ENCODE results near the gene ZNF318. TPM values are rescaled to one million over a fixed set of nuclear protein-coding genes. Genes with fewer than 3 reads are reported as not detected.
A peak's percentile ranks its signal among the peaks of the same experiment; 100 is the strongest.
"Not testable (repeated sequence)": the region's sequence is repeated elsewhere in the genome, so short reads cannot be mapped to it uniquely, and the experiment has no call there.

Gene ZNF318
- total and polyA plus RNA-seq, 5 donors = 4.6 to 14.0 (median 11.4) TPM

DNA sequence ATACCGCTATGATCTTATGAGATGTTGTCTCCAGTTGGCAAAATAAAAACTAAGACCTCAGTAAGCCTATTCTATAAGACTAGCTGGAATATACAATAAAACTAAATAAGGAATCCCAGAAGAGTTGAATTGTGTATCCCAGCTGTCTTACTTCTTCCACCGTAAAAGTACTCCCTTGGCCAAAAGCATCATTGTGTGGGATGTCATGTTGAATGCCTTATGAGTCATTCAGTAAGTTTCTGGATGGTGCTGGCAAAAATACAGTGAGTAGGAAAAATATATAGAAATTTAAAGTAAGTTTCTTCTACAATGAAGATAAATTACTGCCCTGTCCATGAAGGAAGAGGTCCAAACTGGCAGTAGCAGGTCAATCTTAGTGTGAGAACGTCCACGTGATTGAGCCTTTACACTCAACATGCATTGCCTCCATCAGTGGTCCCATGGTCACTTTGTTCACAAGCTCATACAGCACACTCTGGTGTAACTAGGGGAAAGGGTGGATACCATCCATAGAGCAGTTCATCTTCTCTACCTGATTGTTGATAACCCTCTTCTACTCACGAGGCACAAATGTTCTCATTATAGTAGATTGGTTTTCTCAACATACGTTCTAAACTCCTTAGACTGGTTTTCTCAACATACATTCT, 13.7 kb upstream of the ZNF318 start:
- intact Hi-C loops (cut with DNase I) = loop anchor here in 2 of 4 donors (5.0 to 10.0 kb wide), 2 partner anchors 122 to 124 kb away; no protein-coding TSS in a partner anchor
- H3K27ac ChIP-seq (ENCODE audit: low read length) = no peak overlapping the region
- ATAC-seq (no peak), DNase-seq (no peak)
- no peaks in the 10 kb centered on the region for H3K4me1 ChIP-seq (ENCODE audit: control insufficient read depth, insufficient read depth, low read length)
- no peaks in the 10 kb centered on the region for H3K9me3 ChIP-seq (ENCODE audit: control insufficient read depth, low read length)
- 70% methylated on average over 6 of the region's 6 CpGs for WGBS
- no peaks in the 10 kb centered on the region for H3K27me3 ChIP-seq (ENCODE audit: control insufficient read depth, insufficient read depth)
- no peak overlapping the region for H3K4me3 ChIP-seq (ENCODE audit: low read length)

DNA sequence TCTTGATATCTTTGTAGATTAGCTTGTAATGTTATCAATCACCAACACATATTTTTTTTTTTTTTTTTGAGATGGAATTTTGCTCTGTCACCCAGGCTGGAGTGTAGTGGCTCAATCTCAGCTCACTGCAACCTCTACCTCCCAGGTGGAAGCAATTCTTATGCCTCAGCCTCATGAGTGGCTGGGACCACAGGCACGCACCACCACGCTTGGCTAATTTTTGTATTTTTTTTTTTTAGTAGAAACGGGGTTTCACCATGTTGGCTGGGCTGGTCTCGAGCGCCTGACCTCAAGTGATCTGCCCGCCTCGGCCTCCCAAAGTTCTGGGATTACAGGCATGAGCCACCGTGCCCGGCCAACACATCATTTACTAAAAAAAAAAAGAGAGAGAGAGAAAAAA, 11.4 kb upstream of the ZNF318 start:
- ATAC-seq; H3K4me1 ChIP-seq (ENCODE audit: control insufficient read depth, insufficient read depth, low read length); DNase-seq; H3K27me3 ChIP-seq (ENCODE audit: control insufficient read depth, insufficient read depth); H3K9me3 ChIP-seq (ENCODE audit: control insufficient read depth, low read length); H3K27ac ChIP-seq (ENCODE audit: low read length); H3K4me3 ChIP-seq (ENCODE audit: low read length): not testable (repeated sequence)
- 91% methylated on average over 9 of the region's 9 CpGs for WGBS
- intact Hi-C loops (cut with DNase I) = loop anchor here in 2 of 4 donors (5.0 to 10.0 kb wide), 2 partner anchors 124 to 126 kb away; no protein-coding TSS in a partner anchor

DNA sequence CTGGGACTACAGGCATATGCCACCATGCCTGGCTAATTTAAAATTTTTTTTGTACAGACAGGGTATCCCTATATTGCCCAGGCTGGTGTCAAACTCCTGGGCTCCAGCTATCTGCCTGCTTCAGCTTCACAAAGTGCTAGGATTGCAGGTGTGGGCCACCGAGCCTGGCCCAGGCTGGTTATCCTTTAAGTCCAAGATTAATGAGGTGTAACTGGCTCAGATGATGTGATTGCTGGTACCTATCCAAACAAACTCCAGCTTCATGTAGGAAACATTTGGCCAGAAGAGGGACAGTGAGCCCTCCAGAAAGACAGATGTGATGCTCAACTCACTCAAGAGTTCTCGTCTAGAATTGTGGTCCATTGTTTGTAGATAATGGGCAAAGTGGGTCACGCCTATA, 9.2 kb upstream of the ZNF318 start:
- no peak for DNase-seq
- intact Hi-C loops (cut with DNase I) = no loop called here
- H3K4me1 ChIP-seq (ENCODE audit: control insufficient read depth, insufficient read depth, low read length) = no peaks in the 10 kb centered on the region
- H3K27ac ChIP-seq (ENCODE audit: low read length) = no peak overlapping the region
- no peak for ATAC-seq
- no peak overlapping the region for H3K4me3 ChIP-seq (ENCODE audit: low read length)
- H3K9me3 ChIP-seq (ENCODE audit: control insufficient read depth, low read length) = no peaks in the 10 kb centered on the region
- no peaks in the 10 kb centered on the region for H3K27me3 ChIP-seq (ENCODE audit: control insufficient read depth, insufficient read depth)
- WGBS = 56% methylated on average over 3 of the region's 3 CpGs

DNA sequence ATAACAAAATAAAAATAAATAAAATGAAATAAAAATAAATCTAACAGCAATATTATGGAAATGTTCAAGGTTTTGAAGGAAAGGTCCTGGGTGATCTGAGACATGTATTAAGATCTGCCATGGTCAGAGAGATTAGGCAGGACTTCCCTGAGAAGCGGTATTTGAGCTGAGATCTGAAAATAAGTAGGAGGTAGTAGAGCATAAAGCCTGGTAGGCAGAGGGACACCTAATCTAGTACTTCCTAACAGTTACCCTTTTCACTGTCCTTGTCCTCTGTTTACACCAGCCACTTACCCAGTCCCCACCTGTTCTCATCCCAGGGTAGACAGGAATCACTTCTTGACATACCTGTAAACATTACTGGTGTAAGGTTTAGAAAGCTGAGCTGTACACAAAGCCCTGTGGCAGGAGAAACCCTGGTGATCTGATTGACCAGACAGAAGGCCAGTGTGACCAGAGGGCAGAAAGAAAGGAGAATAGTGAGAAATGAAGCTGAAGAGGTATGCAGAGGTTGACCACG, 8.3 kb upstream of the ZNF318 start:
- no peaks in the 10 kb centered on the region for H3K27me3 ChIP-seq (ENCODE audit: control insufficient read depth, insufficient read depth)
- 85% methylated on average over 2 of the region's 2 CpGs for WGBS

DNA sequence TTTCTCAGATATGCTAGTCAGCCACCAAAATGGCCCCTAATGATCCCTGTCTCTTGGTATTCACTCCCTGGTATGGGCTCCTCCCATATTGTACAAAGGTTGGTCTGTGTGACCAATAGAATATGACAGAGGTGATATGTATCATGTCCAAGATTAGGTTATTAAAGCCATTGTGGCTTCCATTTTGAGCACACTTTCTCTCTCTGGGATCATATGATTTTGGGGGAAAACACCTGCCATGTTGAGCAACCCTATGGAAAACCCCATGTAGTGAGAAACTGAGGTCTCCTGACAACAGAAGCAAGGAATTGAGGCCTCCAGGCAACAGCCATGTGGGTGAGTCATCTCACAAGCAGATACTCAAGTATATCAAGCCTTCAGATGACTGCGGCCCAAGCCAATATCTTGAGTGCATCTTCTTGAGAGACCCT, 7.1 kb upstream of the ZNF318 start:
- H3K4me3 ChIP-seq (ENCODE audit: low read length) = no peak overlapping the region
- WGBS = 90% methylated on average over 1 of the region's 1 CpG
- intact Hi-C loops (cut with DNase I) = no loop called here
- no peak overlapping the region for H3K27ac ChIP-seq (ENCODE audit: low read length)
- ATAC-seq = no peak
- no peaks in the 10 kb centered on the region for H3K9me3 ChIP-seq (ENCODE audit: control insufficient read depth, low read length)
- no peaks in the 10 kb centered on the region for H3K4me1 ChIP-seq (ENCODE audit: control insufficient read depth, insufficient read depth, low read length)
- no peaks in the 10 kb centered on the region for H3K27me3 ChIP-seq (ENCODE audit: control insufficient read depth, insufficient read depth)
- no peak for DNase-seq

More for the DNA sequence above, 8.3 kb upstream of the ZNF318 start:
- DNase-seq = no peak
- H3K4me3 ChIP-seq (ENCODE audit: low read length) = no peak overlapping the region
- no peaks in the 10 kb centered on the region for H3K4me1 ChIP-seq (ENCODE audit: control insufficient read depth, insufficient read depth, low read length)
- ATAC-seq = no peak
- no peaks in the 10 kb centered on the region for H3K9me3 ChIP-seq (ENCODE audit: control insufficient read depth, low read length)
- H3K27ac ChIP-seq (ENCODE audit: low read length) = no peak overlapping the region
- intact Hi-C loops (cut with DNase I) = no loop called here

DNA sequence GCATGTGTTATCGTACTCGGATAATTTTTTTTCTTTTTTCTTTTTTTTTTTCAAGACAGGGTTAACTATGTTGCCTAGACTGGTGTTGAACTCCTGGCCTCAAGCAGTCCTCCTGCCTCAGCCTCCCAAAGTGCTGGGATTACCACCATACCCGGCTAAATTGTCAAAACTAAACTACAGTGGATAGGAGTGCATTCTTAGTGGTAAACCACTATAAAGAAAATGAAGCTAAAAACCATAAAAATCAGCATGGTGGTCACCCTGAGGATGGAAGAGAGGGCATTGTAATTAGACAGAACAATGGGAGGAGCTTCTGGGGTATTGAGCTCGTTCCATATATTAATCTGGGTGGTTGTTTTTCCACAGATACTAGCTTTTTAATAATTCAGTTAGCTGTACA, 6.2 kb upstream of the ZNF318 start:
- DNase-seq (no peak), ATAC-seq (no peak)
- intact Hi-C loops (cut with DNase I) = no loop called here
- no peaks in the 10 kb centered on the region for H3K27me3 ChIP-seq (ENCODE audit: control insufficient read depth, insufficient read depth)
- no peaks in the 10 kb centered on the region for H3K9me3 ChIP-seq (ENCODE audit: control insufficient read depth, low read length)
- H3K4me1 ChIP-seq (ENCODE audit: control insufficient read depth, insufficient read depth, low read length) = no peaks in the 10 kb centered on the region
- no peak overlapping the region for H3K27ac ChIP-seq (ENCODE audit: low read length)
- 85% methylated on average over 4 of the region's 4 CpGs for WGBS
- H3K4me3 ChIP-seq (ENCODE audit: low read length) = no peak overlapping the region

DNA sequence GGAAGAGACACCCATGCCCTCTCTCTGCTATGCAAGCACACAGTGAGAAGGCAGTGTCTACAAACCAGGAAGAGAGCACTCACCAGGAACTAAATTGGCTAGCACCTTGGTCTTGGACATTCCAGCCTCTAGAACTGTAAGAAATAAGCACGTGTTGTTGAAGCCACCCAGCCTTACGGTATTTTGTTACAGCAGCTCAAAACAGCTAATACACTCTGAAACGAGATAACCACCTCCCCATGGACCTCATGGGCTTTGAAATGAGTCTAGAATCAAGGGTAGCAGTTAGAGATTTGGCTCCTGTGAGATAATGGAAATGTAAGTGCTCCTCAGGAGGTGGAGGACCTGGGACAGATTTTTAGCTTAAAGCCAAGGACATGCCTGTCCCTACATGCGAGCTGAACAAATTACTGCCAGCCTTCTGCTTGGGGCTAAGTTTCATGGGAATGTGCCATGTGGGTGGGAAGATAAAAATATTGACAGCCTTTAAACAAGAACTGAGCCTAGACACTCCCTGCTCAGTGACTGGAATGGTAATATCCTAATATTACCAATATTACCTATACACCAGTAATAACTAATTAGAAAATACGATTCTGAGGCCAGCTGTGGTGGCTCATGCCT, 3.9 kb upstream of the ZNF318 start:
- H3K27ac ChIP-seq (ENCODE audit: low read length) = no peak overlapping the region
- H3K4me3 ChIP-seq (ENCODE audit: low read length) = no peak overlapping the region
- intact Hi-C loops (cut with DNase I) = no loop called here
- no peak for DNase-seq
- no peaks in the 10 kb centered on the region for H3K27me3 ChIP-seq (ENCODE audit: control insufficient read depth, insufficient read depth)
- ATAC-seq = no peak
- no peaks in the 10 kb centered on the region for H3K4me1 ChIP-seq (ENCODE audit: control insufficient read depth, insufficient read depth, low read length)
- 79% methylated on average over 5 of the region's 5 CpGs for WGBS
- H3K9me3 ChIP-seq (ENCODE audit: control insufficient read depth, low read length) = no peaks in the 10 kb centered on the region

DNA sequence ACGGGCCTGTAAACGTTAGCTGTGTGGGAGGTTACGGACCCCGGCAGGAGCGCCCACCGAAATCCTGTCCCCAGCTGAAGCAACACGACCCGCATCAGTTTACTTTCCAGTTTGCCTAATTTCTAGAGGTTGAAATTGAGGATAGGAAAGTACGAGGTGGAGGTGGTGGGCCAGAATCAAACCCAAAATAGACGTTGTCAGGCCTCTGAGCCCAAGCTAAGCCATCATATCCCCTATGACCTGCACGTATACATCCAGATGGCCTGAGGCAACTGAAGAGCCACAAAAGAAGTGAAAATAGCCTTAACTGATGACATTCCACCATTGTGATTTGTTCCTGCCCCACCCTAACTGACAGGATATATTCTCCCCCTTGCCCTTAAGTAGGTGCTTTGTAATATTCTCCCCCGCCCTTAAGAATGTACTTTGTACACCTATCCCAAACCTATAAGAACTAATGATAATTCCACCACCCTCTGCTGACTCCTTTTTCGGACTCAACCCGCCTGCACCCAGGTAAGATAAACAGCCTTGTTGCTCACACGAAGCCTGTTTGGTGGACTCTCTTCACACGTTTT, 645 bp upstream of the ZNF318 start:
- WGBS = 46% methylated on average over 16 of the region's 16 CpGs
- ATAC-seq; H3K4me1 ChIP-seq (ENCODE audit: control insufficient read depth, insufficient read depth, low read length); DNase-seq; H3K9me3 ChIP-seq (ENCODE audit: control insufficient read depth, low read length); intact Hi-C loops (cut with DNase I); H3K27me3 ChIP-seq (ENCODE audit: control insufficient read depth, insufficient read depth): not testable (repeated sequence)
- H3K4me3 ChIP-seq (ENCODE audit: low read length) = peak overlapping the region; percentile 69
- H3K27ac ChIP-seq (ENCODE audit: low read length) = peak overlapping the region; percentile 78

DNA sequence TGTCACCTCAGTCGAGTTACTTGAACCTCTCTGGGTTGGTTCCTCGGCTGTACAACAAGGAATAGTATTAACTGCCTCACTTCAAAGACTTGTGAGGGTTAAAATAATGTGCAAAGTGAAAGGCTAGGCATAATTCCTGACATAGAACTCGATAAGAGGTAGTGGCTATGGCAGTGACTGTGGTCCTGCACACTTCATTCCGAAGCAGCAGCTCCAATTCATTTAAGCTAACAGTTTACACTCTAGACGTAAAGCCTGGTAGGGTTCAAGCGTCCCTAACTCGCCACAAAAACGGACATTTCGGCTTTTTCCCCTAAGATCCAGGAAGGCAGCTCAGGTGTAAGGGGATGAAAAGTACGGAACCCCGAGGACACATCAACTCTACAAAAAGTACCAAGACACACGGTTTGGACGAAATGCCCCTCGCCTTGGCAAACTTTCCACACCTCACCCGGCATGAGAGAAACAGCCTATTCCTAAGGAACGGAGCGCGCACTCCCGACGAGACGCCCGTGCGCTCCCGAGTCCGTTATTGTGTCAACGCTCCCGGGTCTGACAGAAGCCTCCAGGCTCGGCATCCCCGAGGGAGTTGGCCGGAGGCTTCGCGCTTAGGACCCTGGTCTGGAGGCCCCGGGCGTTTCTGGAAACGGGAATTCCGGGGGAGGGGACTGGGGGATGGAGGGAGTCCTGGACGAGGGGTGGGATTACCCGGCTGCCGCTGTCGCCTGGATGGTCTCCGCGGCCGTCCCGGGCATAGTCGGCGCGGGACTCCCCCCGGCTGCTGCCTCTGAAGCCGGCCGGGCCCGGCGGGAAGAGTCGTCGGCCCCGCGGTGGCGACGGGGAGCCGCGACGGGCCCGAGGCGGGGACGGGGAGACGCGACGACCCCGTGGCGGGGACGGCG, 937 bp downstream of the ZNF318 start:
- peak; percentile 11 to 30 for ATAC-seq
- H3K9me3 ChIP-seq (ENCODE audit: control insufficient read depth, low read length) = no peaks in the 10 kb centered on the region

DNA sequence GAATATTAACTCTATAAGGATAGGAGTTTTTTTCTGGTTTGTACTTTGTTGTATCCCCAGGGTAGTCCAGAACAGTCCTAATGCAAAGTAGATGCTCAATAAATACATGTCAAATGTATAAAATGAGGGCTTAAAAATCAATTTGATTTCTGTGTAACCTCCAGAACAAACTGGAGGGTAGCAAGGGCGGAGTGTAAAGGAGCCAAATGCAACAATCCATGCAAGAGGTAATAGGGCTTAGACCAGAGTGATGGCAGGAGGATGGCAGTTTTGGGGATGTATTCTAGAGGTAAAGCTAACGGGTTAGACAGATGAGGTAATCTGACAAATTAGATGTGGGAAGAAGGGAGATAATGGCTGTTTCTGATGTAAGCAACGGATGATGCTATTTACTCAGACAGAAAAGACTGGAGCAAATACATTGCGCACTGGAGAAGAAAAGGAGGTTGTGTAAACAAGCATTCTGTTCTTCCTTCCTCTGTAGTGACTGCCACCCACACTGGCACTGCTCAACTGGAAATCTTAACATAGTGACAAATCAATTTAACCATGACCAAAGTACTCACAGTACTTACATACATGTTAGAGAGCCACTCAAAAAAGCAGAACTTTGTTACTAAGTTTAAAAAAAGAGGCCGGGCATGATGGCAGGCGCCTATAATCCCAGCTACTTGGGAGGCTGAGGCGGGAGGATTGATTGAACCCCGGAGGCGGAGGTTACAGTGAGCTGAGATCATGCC, 2.0 kb downstream of the ZNF318 start:
- ATAC-seq (no peak), DNase-seq (no peak)
- intact Hi-C loops (cut with DNase I) = no loop called here

More for the DNA sequence above, 937 bp downstream of the ZNF318 start:
- Histone ChIP-seq H3K27ac (ENCODE audit: low read length) (peak overlapping the region; percentile 61), H3K4me3 (ENCODE audit: low read length) (peak overlapping the region; percentile 69), H3K27me3 (ENCODE audit: control insufficient read depth, insufficient read depth) (no peaks in the 10 kb centered on the region), H3K4me1 (ENCODE audit: control insufficient read depth, insufficient read depth, low read length) (no peaks in the 10 kb centered on the region)
- WGBS = under 1% methylated on average over 71 of the region's 71 CpGs
- DNase-seq = peak; percentile 63 to 83 (median 80)
- intact Hi-C loops (cut with DNase I) = no loop called here

More for the DNA sequence above, 2.0 kb downstream of the ZNF318 start:
- WGBS = 86% methylated on average over 9 of the region's 9 CpGs
- no peaks in the 10 kb centered on the region for H3K27me3 ChIP-seq (ENCODE audit: control insufficient read depth, insufficient read depth)
- H3K9me3 ChIP-seq (ENCODE audit: control insufficient read depth, low read length) = no peaks in the 10 kb centered on the region
- H3K4me1 ChIP-seq (ENCODE audit: control insufficient read depth, insufficient read depth, low read length) = no peaks in the 10 kb centered on the region
- H3K4me3 ChIP-seq (ENCODE audit: low read length) = no peak overlapping the region
- no peak overlapping the region for H3K27ac ChIP-seq (ENCODE audit: low read length)

Data from right cardiac atrium (tissue), 5 donors.